ENCODE results near the gene RANBP10.

Gene RANBP10

GRCh38 chr16:67796099-67796718 is 10.2 kb downstream of the RANBP10 start:
- TF ChIP-seq CTCF (IDR thresholded peaks at IDR 0.05; ENCODE audit: low read depth, low read length, missing control alignments) = no peak

GRCh38 chr16:67790071-67790470 is 16.3 kb downstream of the RANBP10 start:
- no peak for TF ChIP-seq CTCF (IDR thresholded peaks at IDR 0.05; ENCODE audit: low read depth, low read length, missing control alignments)
- no peak for DNase-seq (ENCODE audit: extremely low read depth, low read depth)
- H3K4me3 ChIP-seq (replicated peaks; ENCODE audit: low read depth, low read length) = no peak overlapping the region

More at GRCh38 chr16:67796099-67796718, 10.2 kb downstream of the RANBP10 start:
- no peak for DNase-seq (ENCODE audit: extremely low read depth, low read depth)
- H3K4me3 ChIP-seq (replicated peaks; ENCODE audit: low read depth, low read length) = no peak overlapping the region

- no peak for TF ChIP-seq CTCF (IDR thresholded peaks at IDR 0.05; ENCODE audit: low read depth, low read length, missing control alignments)
- H3K4me3 ChIP-seq (replicated peaks; ENCODE audit: low read depth, low read length) = no peak overlapping the region
- DNase-seq (ENCODE audit: extremely low read depth, low read depth) = no peak
Observed at GRCh38 chr16:67786491-67786890, 19.9 kb downstream of the RANBP10 start.

GRCh38 chr16:67783353-67783725 is 23.0 kb downstream of the RANBP10 start:
- H3K4me3 ChIP-seq (replicated peaks; ENCODE audit: low read depth, low read length) = no peak overlapping the region
- TF ChIP-seq CTCF (IDR thresholded peaks at IDR 0.05; ENCODE audit: low read depth, low read length, missing control alignments) = no peak
- no peak for DNase-seq (ENCODE audit: extremely low read depth, low read depth)

GRCh38 chr16:67782567-67783352 is 23.6 kb downstream of the RANBP10 start:
- no peak overlapping the region for H3K4me3 ChIP-seq (replicated peaks; ENCODE audit: low read depth, low read length)
- DNase-seq (ENCODE audit: extremely low read depth, low read depth) = no peak
- no peak for TF ChIP-seq CTCF (IDR thresholded peaks at IDR 0.05; ENCODE audit: low read depth, low read length, missing control alignments)

GRCh38 chr16:67781565-67781921 is 24.8 kb downstream of the RANBP10 start:
- TF ChIP-seq CTCF (IDR thresholded peaks at IDR 0.05; ENCODE audit: low read depth, low read length, missing control alignments) = no peak
- DNase-seq (ENCODE audit: extremely low read depth, low read depth) = no peak
- no peak overlapping the region for H3K4me3 ChIP-seq (replicated peaks; ENCODE audit: low read depth, low read length)
